ENCODE results near the gene RNF44. TPM values are rescaled to one million over a fixed set of nuclear protein-coding genes. Genes with fewer than 3 reads are reported as not detected.
"Not testable (repeated sequence)": the region's sequence is repeated elsewhere in the genome, so short reads cannot be mapped to it uniquely, and the experiment has no call there.

RNF44 gene
- total RNA-seq, 1 donor from 2014 or later: 3.2 TPM

DNA sequence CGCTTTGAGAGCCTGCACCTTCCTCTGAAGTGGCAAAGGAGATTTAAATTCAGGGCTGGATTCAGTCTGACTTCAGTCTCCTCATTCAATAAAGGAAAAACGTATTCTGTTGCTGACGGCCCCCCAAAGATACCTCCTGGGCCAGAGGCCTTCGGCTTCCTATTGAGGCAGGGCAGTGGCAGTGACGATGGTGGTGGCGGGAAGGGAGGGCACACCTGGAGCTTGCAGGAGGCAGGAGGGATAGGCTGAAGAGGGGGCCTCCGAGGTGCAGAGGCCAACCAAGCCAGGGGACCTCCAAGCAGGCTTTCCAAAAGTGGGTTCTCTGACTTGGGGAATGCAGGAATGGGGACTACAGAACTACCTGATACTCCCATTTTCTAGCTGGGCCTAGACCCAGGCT, 15.9 kb downstream of the RNF44 start:
- no peak for DNase-seq (ENCODE audit: low read depth, low spot score)

DNA sequence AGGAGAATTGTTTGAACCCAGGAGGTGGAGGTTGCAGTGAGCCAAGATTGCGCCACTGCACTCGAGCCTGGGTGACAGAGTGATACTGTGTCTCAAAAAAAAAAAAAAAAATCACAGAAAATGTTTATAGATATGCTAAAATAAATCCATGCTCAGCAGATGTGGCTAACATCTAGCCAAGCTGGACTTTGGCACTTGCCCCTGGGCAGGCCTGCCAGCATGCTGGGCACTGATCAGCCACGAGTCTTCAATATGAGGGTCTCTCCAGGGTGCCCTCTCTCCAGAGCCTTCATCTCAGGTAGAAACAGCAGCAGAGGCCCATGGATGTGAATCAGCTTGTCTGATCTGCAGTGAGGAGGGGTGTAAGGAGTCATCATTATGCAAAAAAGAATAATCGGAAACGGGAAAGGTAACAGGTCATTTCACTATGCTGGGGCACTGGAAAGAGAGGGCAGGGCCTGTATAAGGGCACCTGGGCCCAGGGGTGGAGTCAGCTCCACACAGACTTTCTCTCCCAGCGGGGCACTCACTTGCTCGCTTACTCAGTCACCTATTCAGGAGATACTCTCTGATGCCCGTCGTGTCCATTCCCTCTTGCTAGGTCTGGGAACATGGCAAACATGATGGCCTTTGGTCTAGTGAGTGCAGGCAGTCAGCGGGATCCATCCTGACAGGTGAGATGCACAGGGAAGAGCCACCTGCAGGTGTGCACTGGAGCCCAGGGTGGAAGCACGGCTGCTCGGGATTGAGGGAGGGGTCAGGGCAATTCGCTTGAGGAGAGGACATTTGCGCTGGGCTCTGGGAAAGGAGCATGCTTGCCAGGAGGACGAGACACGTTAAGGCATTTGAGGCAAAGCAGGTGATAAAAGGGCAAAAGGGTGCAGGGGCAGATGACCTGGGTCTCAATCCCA, 17.1 kb downstream of the RNF44 start:
- DNase-seq (ENCODE audit: low read depth, low spot score): no peak

DNA sequence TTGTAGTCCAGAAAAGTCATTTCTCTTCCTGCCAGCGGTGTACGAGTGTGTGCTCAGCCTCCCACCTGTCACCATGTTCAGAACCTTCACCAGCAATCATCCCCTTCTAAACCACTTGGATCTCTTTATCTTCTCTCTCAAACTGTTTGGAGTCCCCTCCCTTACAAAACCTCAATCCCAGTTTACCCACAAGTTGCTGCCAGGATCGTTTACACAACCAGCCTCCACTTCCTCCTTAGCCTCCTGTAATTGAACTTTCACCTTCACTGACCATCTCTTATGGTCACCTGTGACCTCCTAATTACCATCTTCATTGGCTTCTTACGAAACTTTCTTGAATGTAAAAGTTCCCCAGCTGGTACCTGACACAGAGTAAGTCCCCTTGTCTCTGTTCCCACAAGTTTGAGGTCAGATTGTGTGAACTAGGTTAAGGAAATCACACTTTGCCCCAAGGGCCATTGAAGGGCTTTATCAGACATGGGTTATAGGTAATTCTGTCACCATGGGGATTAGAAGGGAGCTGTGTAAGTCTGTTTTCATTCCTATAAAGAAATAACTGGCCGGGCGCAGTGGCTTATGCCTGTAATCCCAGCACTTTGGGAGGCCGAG, 20.0 kb downstream of the RNF44 start:
- no peak for DNase-seq (ENCODE audit: low read depth, low spot score)

DNA sequence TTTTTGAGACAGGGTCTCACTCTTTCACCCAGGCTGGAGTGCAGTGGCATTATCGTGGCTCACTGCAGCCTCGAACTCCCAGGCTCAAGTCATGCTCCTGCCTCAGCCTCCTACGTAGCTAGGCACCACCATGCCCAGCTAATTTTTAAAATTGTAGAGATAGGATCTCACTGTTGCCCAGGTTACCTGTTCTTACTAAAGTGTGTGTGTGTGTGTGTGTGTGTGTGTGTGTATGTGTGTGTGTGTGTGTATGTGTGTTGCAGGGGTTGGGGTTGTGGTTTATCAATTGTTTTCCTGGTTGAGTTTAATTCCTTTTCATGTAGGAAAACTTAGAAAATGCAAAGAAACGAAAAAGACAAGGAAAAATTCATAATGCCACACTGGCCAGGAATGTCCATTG, 21.8 kb downstream of the RNF44 start:
- DNase-seq (ENCODE audit: low read depth, low spot score): no peak

DNA sequence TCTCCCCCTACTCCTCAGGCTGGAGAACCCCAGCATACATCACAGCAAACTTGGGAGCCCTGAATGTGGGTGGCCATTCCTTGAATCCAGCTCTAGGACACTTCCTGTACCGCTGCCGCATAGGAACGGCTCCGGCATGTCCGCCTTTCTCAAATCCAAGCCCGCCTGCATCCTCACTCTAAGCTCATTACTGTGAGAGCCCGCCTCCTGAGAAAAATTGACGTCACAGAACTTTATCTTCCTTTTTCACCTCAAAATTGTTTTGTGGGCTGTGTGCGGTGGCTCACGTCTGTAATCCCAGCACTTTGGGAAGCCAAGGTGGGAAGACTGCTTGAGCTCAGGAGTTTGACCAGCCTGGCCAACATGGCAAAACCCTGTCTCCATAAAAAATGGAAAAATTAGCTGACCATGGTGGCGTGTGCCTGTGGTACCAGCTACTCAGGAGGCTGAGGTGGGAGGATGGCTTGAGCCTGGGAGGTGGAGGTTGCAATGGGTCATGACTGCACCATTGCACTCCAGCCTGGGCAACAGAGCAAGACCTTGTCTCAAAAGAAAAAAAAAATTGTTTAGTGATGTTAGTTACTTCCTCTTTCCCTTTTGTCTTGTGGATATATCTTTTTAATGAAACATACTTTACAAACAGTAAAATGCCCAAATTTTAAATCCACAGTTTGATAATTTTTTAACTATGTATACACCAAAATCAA, 22.8 kb downstream of the RNF44 start:
- DNase-seq (ENCODE audit: low read depth, low spot score): no peak

DNA sequence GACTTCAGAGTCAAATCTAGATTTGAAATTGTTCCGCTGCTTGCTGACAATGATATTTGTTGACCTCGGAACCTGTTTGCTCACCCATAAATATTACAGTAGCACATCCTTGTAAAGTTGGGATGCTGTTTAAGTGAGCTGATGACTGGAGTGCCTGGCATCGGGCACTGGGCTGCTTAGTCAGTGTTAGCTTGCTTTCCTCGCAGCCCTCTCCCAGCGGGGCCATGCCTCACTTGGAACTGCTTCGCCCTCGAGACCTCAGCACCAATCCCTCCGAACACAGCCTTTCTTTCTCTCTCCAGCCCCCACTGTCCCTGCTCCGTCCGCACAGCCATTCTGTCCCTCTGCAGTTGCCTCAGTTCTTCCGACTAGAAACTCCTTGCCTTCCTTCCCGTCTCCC, 23.4 kb downstream of the RNF44 start:
- no peak for DNase-seq (ENCODE audit: low read depth, low spot score)

DNA sequence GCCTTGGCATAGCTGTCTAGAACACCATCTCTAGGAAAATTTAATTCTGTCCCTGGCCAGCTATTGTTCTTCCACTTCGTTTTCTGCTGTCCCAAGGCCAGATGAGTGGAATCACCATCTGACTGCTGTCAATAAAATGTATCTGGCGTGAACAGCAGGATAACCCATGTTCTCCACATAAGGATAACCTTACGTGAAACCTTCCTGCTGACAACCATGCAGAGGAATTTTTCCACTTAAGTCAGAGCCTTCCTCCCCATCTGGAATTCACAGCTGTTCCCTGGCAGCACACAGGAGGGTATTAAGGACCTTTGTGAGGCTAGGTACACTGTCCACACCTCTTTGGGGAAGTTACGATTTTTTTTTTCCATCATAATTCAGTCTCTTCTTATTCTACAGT, 28.6 kb downstream of the RNF44 start:
- no peak for DNase-seq (ENCODE audit: low read depth, low spot score)

DNA sequence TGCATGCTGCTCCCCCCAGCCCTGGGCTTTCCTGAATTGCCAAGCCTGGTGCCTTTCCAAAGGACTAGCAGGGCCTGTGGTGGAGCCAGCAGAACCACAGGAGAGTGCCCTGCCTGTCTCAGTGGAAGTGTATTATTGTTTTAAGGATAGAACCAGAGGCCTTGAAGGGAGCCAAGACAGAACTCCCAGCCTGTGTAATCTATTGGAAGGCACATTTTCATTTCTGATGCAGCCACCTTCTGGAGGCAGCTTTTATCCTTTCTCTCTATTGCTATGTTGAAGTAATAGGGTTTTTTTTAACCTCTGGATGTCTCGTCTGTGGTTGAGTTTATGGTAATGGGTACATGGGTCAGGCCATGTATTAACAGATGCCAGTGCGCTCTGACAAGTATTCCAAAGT, 29.3 kb downstream of the RNF44 start:
- no peak for DNase-seq (ENCODE audit: low read depth, low spot score)

DNA sequence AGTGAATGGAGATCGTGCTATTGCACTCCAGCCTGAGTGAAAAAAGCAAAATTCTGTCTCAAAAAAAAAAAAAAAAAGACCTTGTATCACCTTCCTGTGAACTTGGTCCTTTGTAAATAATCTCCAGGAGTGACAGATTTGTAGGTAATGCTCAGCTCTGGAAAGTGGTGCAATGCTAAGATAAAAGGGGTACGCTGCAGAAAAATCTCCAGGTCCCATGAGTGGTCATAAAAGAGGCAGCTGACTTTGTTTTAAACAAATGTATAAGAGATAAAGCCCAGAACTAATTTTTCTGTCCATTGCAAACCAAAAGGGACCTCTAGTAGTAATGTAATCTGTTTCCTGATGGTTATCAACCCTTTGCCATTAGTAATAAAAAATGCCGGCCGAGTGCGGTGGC, 33.7 kb downstream of the RNF44 start:
- DNase-seq (ENCODE audit: low read depth, low spot score): no peak

DNA sequence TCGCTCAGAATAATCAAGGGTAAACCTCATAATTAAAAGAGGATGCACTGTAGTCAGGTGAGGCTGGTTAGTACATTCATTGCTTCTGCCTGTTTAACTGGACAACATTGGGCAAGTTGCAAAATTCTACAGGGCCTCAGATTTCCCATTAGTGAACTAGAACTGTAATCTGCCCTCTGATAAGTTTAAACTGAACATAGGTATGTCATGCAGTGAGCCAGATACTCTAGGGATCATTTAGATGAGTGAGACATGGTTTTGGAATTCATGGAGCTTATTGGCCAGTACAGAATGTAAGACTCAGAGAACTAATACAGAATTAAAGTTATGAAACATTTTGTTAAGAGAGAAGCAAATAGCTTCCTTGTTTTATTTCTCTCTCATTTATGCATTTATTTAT, 35.9 kb downstream of the RNF44 start:
- DNase-seq (ENCODE audit: low read depth, low spot score): no peak

DNA sequence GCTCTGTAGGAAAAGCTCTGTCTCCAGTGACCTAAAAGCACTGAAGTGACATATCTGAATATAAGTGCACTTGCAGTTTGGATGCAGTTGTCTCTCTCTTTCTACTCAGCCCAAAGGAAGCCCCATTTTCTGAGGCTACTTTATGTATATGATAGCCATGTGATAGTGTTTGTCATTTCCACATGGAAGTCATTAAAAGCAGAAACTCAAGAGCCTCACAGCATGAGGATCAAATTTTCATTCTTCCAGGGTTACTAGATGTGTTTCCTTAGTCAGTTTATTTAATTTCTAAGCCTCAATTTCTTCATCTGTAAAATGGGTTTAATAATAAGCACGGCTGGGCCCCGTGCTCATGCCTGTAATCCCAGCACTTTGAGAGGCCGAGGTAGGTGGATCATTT, 36.7 kb downstream of the RNF44 start:
- no peak for DNase-seq (ENCODE audit: low read depth, low spot score)

DNA sequence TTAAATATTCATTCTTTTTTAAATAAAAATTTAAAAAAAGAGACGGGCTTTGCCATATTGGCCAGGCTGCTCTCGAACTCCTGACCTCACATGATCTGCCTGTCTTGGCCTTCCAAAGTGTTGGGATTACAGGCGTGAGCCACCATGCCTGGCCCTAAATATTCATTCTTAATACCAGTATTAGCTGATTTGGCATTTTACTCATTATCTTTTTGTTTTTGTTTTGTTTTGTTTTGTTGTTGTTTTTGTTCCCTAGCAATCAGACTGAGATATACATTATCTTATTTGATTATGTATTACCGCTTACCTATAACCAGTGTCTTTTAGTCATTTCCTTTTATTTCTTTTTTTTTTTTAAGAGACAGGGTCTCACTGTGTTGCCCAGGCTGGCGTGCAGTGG, 37.9 kb downstream of the RNF44 start:
- DNase-seq (ENCODE audit: low read depth, low spot score): no peak

DNA sequence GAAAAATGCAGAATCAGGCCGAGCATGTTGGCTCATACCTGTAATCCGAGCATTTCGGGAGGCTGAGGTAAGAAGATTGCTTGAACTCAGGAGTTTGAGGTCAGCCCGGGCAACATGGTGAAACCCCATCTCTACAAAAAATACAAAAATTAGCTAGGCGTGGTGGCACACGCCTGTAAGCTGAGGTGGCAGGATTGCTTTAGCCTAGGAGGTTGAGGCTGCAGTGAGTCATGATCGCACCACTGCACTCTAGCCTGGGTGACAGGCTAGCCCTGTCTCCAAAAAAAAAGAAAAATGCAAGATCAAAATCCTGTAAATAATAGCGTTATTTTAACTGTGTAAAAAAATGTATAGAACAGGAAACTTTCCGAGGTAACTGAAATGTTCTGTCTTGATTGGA, 39.4 kb downstream of the RNF44 start:
- DNase-seq (ENCODE audit: low read depth, low spot score): no peak

DNA sequence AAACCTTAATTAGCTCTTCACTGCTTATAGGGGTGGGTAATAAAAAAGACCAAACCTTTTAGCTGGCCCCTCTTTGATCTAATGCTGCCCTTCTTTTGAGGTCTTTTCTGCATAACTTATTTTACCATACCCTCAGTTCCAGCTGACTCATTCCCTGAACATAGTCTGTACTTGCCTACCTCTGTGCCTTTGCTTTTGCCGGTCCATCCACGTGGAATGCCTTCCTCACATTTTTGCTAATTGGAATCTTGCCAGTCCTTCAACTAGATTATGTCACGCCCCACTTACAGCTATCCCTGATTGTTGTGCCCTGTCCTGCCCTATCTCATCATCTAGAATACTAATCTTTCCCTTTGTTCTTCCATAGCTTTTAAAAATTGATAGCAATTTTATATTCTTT, 44.8 kb downstream of the RNF44 start:
- DNase-seq (ENCODE audit: low read depth, low spot score): no peak

DNA sequence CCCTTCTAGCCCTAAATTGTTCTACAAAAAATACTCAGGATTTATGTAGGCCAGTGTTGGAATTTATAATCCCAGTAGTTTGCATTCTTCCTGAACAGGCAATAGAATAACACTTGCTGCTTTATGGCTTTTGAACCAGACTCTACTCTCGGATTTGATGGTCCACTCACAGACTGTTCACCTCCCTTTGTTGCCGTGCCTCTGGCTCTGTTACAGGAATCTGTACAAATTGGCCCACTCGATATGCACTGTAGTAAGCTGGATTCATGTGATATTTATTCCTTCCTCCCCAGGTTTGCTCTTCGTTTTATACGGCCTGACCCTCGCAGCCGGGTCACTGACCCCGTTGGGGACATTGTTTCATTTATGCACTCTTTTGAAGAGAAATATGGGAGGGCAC, 45.3 kb downstream of the RNF44 start:
- DNase-seq (ENCODE audit: low read depth, low spot score): no peak

DNA sequence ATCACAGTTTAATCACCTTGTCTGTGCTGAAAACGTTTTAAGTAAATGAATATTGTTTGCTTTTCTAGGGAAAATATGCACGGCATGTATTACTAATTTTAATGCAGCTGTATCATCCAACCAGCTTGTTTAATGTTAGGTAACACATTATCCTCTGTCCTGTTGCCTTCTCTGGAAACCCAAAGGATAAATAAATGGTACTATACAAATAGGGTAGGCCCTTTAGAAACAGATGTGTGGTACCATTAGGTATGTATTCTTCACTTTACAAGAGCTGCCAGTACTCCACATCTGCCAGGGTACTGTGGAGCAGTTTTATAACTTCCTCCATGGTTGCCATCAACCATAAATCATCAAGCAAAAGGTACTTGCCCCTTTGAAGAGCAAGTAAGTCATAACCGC, 46.1 kb downstream of the RNF44 start:
- DNase-seq (ENCODE audit: low read depth, low spot score): no peak

DNA sequence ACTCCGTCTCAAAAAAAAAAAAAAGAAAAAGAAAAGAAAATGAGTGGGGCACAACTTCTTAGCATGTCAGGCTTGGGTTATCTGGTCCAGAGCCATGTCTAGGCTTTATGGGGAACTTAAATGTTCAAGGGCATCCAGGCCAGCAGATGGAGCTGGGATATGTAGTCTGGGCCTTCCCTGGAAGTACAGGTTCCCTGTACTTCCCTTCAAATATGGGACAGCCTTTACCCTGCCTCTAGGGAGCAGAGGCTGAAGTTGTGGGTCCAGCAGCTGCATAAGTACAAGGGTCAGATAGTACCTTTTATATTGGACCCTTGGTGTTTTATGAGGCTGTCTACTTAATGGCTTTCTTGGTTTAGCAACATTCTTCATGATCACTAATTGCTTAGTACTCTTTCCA, 46.9 kb downstream of the RNF44 start:
- no peak for DNase-seq (ENCODE audit: low read depth, low spot score)

DNA sequence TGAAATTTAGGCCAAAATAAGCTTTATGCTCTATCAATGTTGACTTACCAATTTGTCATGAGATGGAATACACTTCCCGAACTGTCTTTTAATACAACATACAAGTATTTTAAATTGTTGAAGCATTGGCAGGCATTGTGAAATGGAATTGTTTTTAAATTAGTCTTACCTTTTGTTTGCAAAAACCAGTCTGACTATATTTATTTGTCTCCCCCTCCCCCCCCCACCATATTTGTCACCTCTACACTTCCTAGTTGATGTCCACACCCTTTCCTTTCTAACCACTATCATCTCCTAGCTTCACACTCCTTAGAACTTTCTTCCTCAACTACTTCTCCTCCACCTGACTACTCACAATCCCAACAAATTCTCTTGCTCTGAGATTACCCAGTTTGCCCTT, 48.1 kb downstream of the RNF44 start:
- no peak for DNase-seq (ENCODE audit: low read depth, low spot score)

DNA sequence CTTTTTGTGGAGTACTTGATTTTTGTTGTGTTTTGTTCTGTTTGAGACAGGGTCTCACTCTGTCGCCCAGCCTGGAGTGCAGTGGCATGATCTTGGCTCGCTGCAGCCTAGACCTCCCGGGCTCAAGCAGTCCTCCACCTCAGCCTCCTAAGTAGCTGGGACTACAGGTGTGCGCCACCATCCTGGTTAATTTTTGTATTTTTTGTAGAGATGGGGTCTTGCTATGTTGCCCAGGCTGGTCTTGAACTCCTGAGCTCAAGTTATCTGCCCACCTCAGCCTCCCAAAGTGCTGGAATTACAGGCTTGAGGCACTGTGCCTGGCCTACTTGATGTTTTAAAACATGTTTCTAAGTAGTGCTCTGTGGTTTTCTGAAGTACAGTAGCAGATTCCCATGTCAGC, 50.0 kb downstream of the RNF44 start:
- not testable (repeated sequence) for DNase-seq (ENCODE audit: low read depth, low spot score)

DNA sequence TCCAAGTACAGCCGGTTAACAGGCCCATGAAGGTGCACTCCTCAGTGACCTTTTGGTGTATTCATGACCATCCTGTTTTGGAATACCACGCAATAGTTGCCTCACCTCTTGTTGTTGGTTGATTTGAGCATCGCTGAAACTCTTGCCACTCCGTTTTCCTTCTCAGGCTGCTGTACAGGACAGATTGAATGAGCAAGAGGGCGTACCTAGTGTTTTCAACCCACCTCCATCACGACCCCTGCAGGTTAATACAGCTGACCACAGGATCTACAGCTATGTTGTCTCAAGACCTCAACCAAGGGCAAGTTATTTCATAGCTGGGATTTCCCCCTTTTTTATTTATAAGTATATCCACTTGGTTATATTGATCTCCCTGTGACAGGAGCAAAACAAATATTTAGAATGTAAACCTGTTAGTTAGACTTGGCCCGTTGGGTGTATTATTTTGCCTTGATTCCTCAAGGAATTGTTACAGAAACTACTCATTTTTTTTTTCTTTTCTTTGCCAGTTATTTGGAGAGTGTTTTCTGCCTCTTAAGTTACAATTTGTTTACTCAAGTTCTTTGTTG, 50.9 kb downstream of the RNF44 start:
- DNase-seq (ENCODE audit: low read depth, low spot score): no peak

DNA sequence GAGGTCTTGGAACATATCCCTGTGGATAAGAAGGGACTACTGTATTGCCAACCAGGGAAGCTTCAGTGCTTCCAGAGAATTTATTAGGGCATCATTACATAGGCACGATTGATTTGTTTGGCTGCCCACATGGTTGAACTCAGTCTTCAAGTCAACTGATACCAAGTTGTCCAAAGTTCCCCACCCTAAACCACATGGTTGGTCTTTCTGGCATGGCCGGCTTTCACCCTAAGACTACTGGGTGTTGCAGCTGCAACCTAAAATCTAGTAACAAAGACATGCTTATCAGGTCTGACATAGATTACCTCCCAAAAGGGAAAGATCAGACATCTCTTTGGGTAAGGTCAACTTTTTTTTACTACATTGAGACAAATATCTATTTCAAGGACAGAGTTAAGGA, 52.0 kb downstream of the RNF44 start:
- DNase-seq (ENCODE audit: low read depth, low spot score): no peak

DNA sequence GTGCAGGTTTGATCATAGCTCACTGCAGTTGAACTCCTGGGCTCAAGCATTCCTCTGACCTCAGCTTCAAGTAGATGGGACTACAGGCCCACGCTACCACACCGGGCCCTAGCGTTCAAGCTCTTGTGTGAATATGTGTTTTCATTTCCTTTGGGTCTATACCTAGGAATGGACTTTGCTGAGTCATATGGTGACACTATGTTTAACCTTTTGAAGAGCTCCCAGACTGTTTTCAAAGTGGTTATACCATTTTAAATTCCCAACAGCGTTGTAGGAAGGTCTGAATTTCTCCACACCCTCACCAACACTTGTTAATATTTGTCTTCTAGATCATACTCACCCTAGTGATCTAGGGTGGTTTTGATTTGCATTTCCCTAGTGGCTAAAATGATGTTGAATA, 55.5 kb downstream of the RNF44 start:
- no peak for DNase-seq (ENCODE audit: low read depth, low spot score)

Data from pulmonary artery endothelial cell (primary cell).